WI38 (cell line): ENCODE results near the gene DYNLRB2.

Experiments
- H3K4me3 ChIP-seq: 2 replicates; pipeline ENCODE4 v1.5.1; 2011; ENCODE audit warnings: low read depth, mild to moderate bottlenecking, control low read depth, low read length
- TF ChIP-seq, protein P1 (sequence below): IDR thresholded peaks from 2 replicates; pipeline ENCODE4 v1.5.1; 2012; ENCODE audit warnings: low read depth, mild to moderate bottlenecking, control low read depth, low read length

The DYNLRB2 gene

GRCh38 chr16:80596507-80597207 lies 55.9 kb downstream of the DYNLRB2 start:
- TF ChIP-seq, protein P1, sequence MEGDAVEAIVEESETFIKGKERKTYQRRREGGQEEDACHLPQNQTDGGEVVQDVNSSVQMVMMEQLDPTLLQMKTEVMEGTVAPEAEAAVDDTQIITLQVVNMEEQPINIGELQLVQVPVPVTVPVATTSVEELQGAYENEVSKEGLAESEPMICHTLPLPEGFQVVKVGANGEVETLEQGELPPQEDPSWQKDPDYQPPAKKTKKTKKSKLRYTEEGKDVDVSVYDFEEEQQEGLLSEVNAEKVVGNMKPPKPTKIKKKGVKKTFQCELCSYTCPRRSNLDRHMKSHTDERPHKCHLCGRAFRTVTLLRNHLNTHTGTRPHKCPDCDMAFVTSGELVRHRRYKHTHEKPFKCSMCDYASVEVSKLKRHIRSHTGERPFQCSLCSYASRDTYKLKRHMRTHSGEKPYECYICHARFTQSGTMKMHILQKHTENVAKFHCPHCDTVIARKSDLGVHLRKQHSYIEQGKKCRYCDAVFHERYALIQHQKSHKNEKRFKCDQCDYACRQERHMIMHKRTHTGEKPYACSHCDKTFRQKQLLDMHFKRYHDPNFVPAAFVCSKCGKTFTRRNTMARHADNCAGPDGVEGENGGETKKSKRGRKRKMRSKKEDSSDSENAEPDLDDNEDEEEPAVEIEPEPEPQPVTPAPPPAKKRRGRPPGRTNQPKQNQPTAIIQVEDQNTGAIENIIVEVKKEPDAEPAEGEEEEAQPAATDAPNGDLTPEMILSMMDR: no peak

GRCh38 chr16:80599466-80599865 lies 58.7 kb downstream of the DYNLRB2 start:
- H3K4me3 ChIP-seq: no peak overlapping the region
- TF ChIP-seq, protein P1: no peak

More at GRCh38 chr16:80596507-80597207, 55.9 kb downstream of the DYNLRB2 start:
- no peak overlapping the region for H3K4me3 ChIP-seq
